Neural crest cell (in vitro differentiated cells): ENCODE data around the gene COPS4. TPM values are rescaled to one million over a fixed set of nuclear protein-coding genes. Genes with fewer than 3 reads are reported as not detected.
A peak's percentile ranks its signal among the peaks of the same experiment; 100 is the strongest.
"Not testable (repeated sequence)": the region's sequence is repeated elsewhere in the genome, so short reads cannot be mapped to it uniquely, and the experiment has no call there.

Experiments used
- DNase-seq: peaks from one replicate; pipeline ENCODE4 v3.0.0; 2021; ENCODE audit warnings: low read depth, mixed read lengths, low spot score
- H3K27ac Mint-ChIP-seq: one replicate; pipeline ENCODE4 v1.8.0; 2021; ENCODE audit warnings: mild to moderate bottlenecking, mixed read lengths; ENCODE audit not compliant: unreplicated experiment
- H3K27me3 Mint-ChIP-seq: 2 replicates; pipeline ENCODE4 v1.8.0; 2021; ENCODE audit warnings: low read depth, mild to moderate bottlenecking, mixed read lengths
- H3K36me3 Mint-ChIP-seq: 2 replicates; pipeline ENCODE4 v1.8.0; 2021; ENCODE audit warnings: low read depth, mild to moderate bottlenecking, mixed read lengths
- H3K4me1 Mint-ChIP-seq: 2 replicates; pipeline ENCODE4 v1.8.0; 2021; ENCODE audit warnings: mixed read lengths
- H3K4me3 Mint-ChIP-seq: one replicate; pipeline ENCODE4 v1.8.0; 2021; ENCODE audit warnings: mild to moderate bottlenecking, mixed read lengths
- H3K9me3 Mint-ChIP-seq: 2 replicates; pipeline ENCODE4 v1.8.0; 2021; ENCODE audit warnings: mixed read lengths
- CTCF ChIP-seq: fragments of 200-600 bp; sonication (generic); conservative IDR thresholded peaks from 2 replicates; pipeline ENCODE4 v1.5.0; 2021; ENCODE audit warnings: antibody characterized with exemption, mild to moderate bottlenecking
- long read RNA-seq: library from polyadenylated mRNA; unstranded; transcript quantifications from one replicate; pipeline ENCODE4 v2.0.0, GENCODE V29; 2020
- total RNA-seq: library from RNA; stranded (reverse); gene quantifications from 2 replicates; pipeline ENCODE4 v1.2.1, GENCODE V29; 2021

Gene COPS4
- 44.5 and 50.1 TPM in 2 replicates for total RNA-seq
- long read RNA-seq, transcript COPS4-209 (11 exons, 1,695 nt) = minor isoform, 15 of 402 reads
- long read RNA-seq, transcript COPS4-201 (10 exons, 1,744 nt) = major isoform, 366 of 402 reads
- long read RNA-seq, partial matches to known transcripts = 1 of 402 reads
- long read RNA-seq, other reads (novel, unspliced or antisense) = 16 of 402 reads

GRCh38 chr4:83034630-83035494, at the start of gene COPS4:
TSS of gene COPS4 (plus strand) at chr4:83035183. CDS start at chr4:83035225, 42 bp downstream.
- Mint-ChIP-seq H3K27me3 (peaks cover 10% of the 10 kb centered on the region), H3K4me1 (peaks cover 24% of the 10 kb centered on the region), H3K4me3 (peak within 1 kb of the TSS; percentile 96), H3K9me3 (no peaks in the 10 kb centered on the region), H3K27ac (peak within 1 kb of the TSS; percentile 99), H3K36me3 (no peaks in the 10 kb centered on the region)
- TF ChIP-seq CTCF = peak; percentile 40
- DNase-seq = peak; percentile 85

- H3K4me1 Mint-ChIP-seq, DNase-seq, H3K27me3 Mint-ChIP-seq, H3K9me3 Mint-ChIP-seq, H3K27ac Mint-ChIP-seq, H3K4me3 Mint-ChIP-seq: not testable (repeated sequence)
- H3K36me3 Mint-ChIP-seq = peaks cover 14% of the 10 kb centered on the region
These were observed 47.5 kb upstream of the COPS4 start for GRCh38 chr4:82987519-82987918.

GRCh38 chr4:82988323-82988832, 46.6 kb upstream of the COPS4 start:
- peaks cover 14% of the 10 kb centered on the region for H3K36me3 Mint-ChIP-seq
- H3K4me1 Mint-ChIP-seq = peaks cover 9% of the 10 kb centered on the region
- H3K9me3 Mint-ChIP-seq = peaks cover 4% of the 10 kb centered on the region
- H3K4me3 Mint-ChIP-seq = no peak overlapping the region
- DNase-seq = no peak
- TF ChIP-seq CTCF = no peak
- H3K27me3 Mint-ChIP-seq = no peaks in the 10 kb centered on the region
- no peak overlapping the region for H3K27ac Mint-ChIP-seq

GRCh38 chr4:82989575-82990429, 45.2 kb upstream of the COPS4 start:
- Mint-ChIP-seq H3K27me3 (no peaks in the 10 kb centered on the region), H3K4me3 (no peak overlapping the region), H3K27ac (peak overlapping the region; percentile 13), H3K4me1 (peaks cover 9% of the 10 kb centered on the region), H3K36me3 (peaks cover 11% of the 10 kb centered on the region), H3K9me3 (peaks cover 4% of the 10 kb centered on the region)
- no peak for TF ChIP-seq CTCF
- no peak for DNase-seq

GRCh38 chr4:82994834-82995233, 40.1 kb upstream of the COPS4 start:
- peaks cover 5% of the 10 kb centered on the region for H3K36me3 Mint-ChIP-seq

More at GRCh38 chr4:82994834-82995233, 40.1 kb upstream of the COPS4 start:
- H3K27me3 Mint-ChIP-seq = no peaks in the 10 kb centered on the region
- peaks cover 4% of the 10 kb centered on the region for H3K4me1 Mint-ChIP-seq
- no peak for DNase-seq
- H3K9me3 Mint-ChIP-seq = no peaks in the 10 kb centered on the region
- H3K27ac Mint-ChIP-seq = no peak overlapping the region
- TF ChIP-seq CTCF = no peak
- no peak overlapping the region for H3K4me3 Mint-ChIP-seq
